T follicular helper cell (primary cell): ENCODE data around the gene SLC1A7.

Experiments used
- DNase-seq: peaks from one replicate; pipeline ENCODE4 v3.0.0-alpha.2; 2020; ENCODE audit warnings: low read depth

Gene SLC1A7

GRCh38 chr1:53075761-53076163, 66.7 kb downstream of the SLC1A7 start:
- DNase-seq, result no peak

- no peak for DNase-seq
Observed at GRCh38 chr1:53075206-53075605, 67.2 kb downstream of the SLC1A7 start.

- DNase-seq, result no peak
Observed at GRCh38 chr1:53074313-53075154, 67.9 kb downstream of the SLC1A7 start.

- DNase-seq, result no peak
Observed at GRCh38 chr1:53073868-53074311, 68.5 kb downstream of the SLC1A7 start.

DNA sequence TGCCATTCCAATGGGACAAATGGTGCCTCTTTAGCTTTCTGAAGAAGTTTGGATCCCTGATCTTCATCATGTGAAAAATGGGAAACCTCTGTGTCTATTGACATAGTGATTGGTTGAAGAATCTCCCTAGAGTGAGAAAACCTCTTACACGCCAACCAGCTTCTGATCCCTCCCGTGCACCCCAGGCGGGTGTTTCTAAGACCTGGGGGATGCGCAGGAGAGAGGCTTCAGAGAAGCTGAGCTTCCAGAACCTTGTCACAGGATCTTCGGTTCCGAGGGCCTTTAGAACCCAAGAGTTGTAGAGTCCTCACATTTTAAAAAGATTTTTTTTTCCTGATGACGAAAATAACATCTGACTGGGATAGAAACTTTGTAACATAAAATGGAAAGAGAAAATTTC, 69.2 kb downstream of the SLC1A7 start:
- DNase-seq, result no peak

- DNase-seq, result no peak
Observed at GRCh38 chr1:53071915-53072314, 70.5 kb downstream of the SLC1A7 start.

DNA sequence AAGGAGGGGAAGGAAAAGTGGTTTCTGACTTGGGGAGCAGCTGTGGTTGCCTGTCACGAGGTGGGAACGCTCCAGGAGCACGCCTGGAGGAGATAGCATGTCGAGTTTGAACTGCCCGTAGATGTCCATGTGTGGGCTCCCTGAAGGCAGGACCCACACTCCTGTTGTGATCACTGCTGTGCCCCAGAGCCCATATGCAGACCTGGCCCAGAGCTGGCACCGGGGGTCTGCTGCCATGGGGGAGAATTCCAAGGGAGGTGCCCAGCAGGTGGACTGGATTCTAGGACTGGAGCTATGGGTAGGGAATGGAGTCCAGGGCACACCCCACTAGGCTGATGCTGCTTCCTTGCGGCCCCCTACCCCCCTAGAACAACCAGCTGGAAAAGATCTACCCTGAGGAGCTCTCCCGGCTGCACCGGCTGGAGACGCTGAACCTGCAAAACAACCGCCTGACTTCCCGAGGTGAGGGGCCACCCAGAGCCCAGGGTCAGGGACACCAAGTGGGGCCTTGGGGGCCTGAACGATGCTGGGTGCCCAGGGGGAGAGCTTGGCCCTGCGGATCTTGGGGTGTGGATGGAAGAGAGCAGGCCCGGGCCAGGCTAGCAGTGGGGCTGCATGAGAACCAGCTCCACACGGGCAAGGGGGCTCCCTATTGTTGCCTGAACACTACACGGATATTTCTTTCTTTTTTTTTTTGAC, 71.1 kb downstream of the SLC1A7 start:
- no peak for DNase-seq

DNA sequence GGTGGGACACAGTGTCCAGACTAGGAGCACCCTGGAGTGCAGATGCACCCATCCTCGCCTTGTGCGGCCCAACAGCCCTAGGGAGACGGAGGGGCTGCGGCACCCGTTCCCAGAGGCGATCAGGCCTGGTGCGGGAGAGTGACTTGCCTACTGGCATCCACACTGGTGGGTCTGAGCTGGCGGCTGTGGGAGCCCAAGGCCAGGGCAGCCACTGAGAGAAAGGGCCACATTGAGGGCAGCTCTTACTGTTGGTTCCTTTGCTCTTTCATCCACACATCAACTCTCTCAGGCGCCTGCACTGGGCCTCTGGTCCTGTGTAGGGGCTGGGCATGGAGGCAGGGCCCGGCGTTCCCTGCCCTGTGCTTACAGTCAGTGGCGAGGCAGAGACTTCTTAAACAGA, 71.8 kb downstream of the SLC1A7 start:
- DNase-seq, result no peak

DNA sequence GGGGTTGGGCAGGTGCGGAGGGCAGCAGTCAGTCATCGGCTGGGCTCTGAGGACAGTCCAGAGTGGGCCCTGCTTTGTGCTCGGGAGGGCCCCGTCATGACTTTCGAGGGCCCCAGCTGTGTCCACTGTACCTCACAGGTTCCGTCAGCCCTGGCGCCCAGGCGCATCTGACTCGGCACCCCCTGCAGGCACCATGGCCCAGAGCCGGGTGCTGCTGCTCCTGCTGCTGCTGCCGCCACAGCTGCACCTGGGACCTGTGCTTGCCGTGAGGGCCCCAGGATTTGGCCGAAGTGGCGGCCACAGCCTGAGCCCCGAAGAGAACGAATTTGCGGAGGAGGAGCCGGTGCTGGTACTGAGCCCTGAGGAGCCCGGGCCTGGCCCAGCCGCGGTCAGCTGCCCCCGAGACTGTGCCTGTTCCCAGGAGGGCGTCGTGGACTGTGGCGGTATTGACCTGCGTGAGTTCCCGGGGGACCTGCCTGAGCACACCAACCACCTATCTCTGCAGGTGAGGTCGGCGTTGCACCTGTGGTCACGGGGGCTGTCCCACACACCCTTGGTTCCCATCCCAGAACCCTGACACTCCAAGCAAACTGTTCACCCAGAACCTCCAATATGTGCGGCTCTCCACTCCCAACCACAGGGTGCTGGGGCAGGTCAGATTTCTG, 72.6 kb downstream of the SLC1A7 start:
- DNase-seq, result no peak

- no peak for DNase-seq
Observed at GRCh38 chr1:53069265-53069662, 73.2 kb downstream of the SLC1A7 start.

DNA sequence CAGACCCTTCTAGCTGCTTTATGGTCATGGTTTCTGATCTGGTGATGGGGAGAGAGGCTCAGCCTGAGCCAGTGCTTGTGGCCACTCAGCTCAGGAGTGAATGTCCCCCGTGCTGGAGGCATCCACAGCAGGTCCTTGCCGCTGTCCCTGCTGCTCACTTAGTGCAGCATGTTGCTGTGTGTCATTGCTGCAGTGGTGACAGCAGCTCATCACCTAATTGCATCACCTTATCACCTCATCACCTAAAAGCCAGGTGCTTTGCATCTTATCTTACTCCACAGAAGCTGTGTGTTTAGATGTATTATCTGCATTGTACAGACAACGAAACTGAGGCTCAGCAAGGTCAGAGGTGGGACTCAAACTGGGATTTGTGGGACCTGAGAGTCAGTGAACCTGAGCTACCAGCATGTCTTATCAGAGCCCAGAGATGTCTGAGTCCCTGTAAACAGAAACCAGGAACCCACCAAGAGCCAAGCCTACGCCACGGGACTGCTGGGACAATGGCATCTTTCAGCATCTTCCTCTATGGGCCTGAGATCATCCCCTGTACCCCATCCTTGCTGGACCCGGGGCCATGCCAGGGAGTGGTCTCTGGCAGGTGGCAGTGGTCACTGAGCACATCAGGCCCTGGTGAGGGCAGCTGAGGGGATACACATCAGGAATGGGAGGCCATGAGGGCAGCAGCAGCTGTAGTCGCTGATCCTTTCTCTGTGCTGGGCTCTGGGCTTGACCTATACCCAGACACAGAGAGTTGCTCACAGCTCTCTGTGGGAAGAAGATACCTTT, 73.9 kb downstream of the SLC1A7 start:
- no peak for DNase-seq

- no peak for DNase-seq
Observed at GRCh38 chr1:53067886-53068285, 74.6 kb downstream of the SLC1A7 start.

GRCh38 chr1:53066891-53067738, 75.3 kb downstream of the SLC1A7 start:
- no peak for DNase-seq

GRCh38 chr1:53066488-53066887, 76.0 kb downstream of the SLC1A7 start:
- no peak for DNase-seq

- no peak for DNase-seq
Observed at GRCh38 chr1:53065391-53065790, 77.0 kb downstream of the SLC1A7 start.

DNA sequence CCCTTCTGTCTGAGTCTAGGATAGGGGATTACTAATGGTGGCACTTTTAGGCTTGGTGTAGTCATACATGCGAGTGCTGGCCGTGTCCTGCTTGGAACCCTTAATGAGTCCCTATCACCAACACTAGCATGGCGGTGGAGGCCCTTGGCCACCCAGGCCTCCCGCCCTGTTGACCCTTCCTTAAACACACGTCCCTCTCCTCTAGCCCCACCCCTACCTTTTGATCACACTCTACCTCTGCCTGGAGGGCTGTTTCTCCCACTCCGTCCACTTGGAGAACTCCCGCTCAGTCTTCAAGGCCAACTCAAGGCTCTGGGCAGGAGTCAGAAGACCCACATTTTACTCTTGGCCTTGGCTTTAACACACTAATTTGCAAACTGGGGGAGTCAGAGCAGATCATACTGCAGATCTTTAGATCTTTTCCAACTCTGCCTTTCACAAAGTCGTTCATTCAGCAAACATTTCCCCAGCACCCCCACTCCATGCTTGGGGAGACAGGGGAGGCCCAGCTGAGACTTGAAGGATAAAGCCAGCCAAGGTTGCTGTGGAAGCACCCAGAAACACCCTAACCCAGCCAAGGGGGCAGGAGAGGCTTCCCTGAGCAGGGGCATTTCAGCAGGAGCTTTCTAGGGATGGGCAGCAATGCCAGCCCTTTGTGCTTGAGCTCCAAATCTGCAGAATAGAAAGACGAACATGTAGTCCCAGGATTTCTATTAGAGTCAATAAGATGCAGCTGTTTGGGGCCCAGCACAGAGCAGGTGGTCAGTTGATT, 78.5 kb downstream of the SLC1A7 start:
- DNase-seq, result no peak

GRCh38 chr1:53062708-53063591, 79.5 kb downstream of the SLC1A7 start:
- DNase-seq, result no peak

DNA sequence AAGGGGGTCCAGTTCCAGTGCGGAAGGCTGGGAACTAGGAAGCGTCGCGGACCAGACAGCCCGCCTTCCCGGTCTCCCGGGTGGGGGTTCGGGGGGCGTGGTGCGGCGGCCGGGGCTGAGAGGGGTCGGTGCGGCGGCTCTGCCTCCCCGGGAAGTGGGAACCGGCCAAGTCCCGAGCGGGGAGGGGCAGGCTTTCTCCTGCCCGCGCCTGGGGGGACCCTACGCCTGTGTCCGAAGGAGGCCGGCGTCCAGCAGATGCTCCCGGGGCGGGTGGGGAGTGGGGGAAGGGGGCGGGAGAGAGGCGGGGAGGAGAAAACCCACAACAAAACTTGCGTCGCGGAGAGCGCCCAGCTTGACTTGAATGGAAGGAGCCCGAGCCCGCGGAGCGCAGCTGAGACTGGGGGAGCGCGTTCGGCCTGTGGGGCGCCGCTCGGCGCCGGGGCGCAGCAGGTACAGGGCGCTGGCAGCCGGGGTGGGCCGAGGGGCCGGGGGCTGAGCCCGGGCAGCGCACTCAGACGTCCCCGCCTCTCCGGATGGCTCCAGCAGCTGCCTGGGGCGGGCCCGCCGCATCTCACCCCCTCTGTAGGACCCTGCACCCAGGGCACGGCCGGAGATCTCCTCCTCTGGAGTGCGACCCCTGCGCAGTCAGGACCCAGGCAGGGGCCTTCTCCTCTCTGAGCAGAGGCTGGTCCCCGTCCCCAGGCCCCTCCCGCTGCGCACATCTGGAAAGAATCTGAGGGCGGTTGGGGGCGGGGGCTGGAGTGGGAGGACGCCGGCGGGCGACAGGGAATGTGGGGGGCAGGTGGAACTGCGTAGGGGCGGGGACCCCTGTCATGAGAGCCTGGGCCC, 80.4 kb downstream of the SLC1A7 start, which contains the start of gene PODN:
Gene PODN, plus strand, starts transcription at position 355 of the 849 bp plus-strand sequence. CDS start 7,643 bp downstream, outside the sequence.
- DNase-seq, result no peak
